HG03558 (cell line): ENCODE measurements around the gene CRYBB3.
"Not testable (repeated sequence)": the region's sequence is repeated elsewhere in the genome, so short reads cannot be mapped to it uniquely, and the experiment has no call there.

Experiments
- ATAC-seq: cut with Tn5 transposase; IDR thresholded peaks from one replicate; pipeline ENCODE4 v1.9.1; 2021; ENCODE audit warnings: moderate number of reproducible peaks; ENCODE audit not compliant: unreplicated experiment; ENCODE audit errors: extremely low read depth

The CRYBB3 gene

GRCh38 chr22:25235547-25236290, 36.1 kb downstream of the CRYBB3 start:
- ATAC-seq: no peak

GRCh38 chr22:25236417-25236816, 36.8 kb downstream of the CRYBB3 start:
- ATAC-seq: no peak

- no peak for ATAC-seq
These were observed 37.8 kb downstream of the CRYBB3 start for GRCh38 chr22:25237503-25237902.

GRCh38 chr22:25238058-25238457, 38.4 kb downstream of the CRYBB3 start:
- not testable (repeated sequence) for ATAC-seq

GRCh38 chr22:25255169-25255568, 55.5 kb downstream of the CRYBB3 start:
- ATAC-seq: not testable (repeated sequence)
